Mammary epithelial cell (primary cell): ENCODE results near the gene AHRR.

Experiments used
- CTCF ChIP-seq, 2 donors: IDR thresholded peaks in 1 of 2; conservative IDR thresholded peaks in 1 of 2; 2 replicates each; pipeline ENCODE4 v1.5.1; 2011 to 2012; ENCODE audit warnings: inconsistent platforms in 2 of 2, low read length in 2 of 2, mild to moderate bottlenecking in 2 of 2, control low read depth in 1 of 2, low read depth in 1 of 2; ENCODE audit not compliant: insufficient read depth in 1 of 2; ENCODE audit errors: extremely low read depth in 1 of 2
- EZH2 ChIP-seq: IDR thresholded peaks from 2 replicates; pipeline ENCODE4 v1.6.1; 2012; ENCODE audit warnings: low read length, inconsistent platforms, borderline replicate concordance

- TF ChIP-seq CTCF (conservative IDR thresholded peaks at IDR 0.05 in 1 of 2, IDR thresholded peaks at IDR 0.05 in 1 of 2; ENCODE audit: extremely low read depth in 1 of 2, insufficient read depth in 1 of 2, low read depth in 1 of 2, low read length in 2 of 2) (no peak), EZH2 (no peak)
These were observed 96.0 kb downstream of the AHRR start for GRCh38 chr5:417301-418161.
